IPS-18c (cell line): ENCODE results near the gene MED27.

ENCODE experiments used
- H3K4me3 ChIP-seq: 2 replicates; pipeline ENCODE4 v1.7.0; 2013; ENCODE audit warnings: low read depth, mild to moderate bottlenecking, low read length, moderate library complexity; ENCODE audit not compliant: insufficient read depth
- H3K9me3 ChIP-seq: one replicate; pipeline ENCODE4 v1.6.1; 2013; ENCODE audit warnings: mild to moderate bottlenecking, low read length, moderate library complexity; ENCODE audit not compliant: control insufficient read depth, insufficient read depth

Gene MED27

DNA sequence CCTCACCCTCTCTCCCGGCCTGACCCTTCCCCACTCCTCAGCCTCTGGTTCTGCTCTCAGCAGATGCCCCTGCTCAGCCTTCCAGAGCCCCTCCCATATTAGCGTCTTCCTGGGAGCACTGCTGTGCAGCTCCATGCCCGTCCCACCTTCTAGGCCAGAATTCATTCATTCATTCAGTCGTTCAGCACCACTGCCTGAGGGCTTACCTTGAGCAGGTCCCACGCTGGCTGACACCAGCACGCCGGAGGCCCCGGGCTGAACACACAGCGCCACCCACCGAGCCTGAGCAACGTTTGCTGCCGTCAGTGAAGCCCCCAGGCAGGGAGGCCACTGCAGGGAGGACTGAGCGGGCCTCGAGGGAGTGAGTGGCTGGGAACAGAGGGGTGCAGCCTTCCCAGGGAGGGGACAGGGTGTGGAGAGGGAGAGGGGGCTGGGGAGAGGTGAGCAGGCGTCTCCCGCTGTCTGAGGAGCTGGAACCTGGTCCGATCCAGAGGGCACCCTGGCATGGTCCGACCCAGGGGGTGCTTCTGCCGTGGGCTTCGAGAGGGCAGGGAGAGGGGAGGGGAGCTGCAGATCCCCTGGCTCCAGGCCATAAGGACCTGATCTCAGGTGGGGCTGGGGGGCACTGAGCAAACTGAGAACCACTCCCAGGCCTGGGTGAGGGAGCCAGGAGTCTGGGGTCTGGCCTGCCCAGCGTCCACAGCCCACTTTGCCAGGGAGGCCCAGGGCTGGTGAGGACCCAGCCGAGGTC lies 241.0 kb downstream of the MED27 start:
- peaks cover 7% of the 10 kb centered on the region for H3K9me3 ChIP-seq
- no peak overlapping the region for H3K4me3 ChIP-seq

DNA sequence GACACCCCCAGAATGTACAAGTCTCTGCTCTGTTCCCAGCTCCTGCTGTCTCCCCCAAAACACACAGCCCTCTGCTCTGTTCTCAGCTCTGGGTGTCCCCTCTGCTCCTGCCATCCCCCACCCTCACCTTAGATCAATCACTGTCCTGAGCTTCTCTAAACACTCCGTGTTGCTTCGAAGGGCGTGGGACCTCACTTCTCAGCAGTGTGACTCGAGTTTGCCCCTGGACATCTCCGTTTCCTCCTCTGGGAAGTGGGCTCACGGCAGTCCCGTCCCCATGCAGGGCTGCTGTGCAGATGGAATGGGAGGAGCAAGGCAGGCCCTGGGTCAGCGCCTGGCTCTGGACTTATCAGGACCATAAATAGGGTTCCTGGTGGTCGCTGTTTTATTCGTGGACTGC lies 241.8 kb downstream of the MED27 start:
- no peak overlapping the region for H3K4me3 ChIP-seq
- peaks cover 8% of the 10 kb centered on the region for H3K9me3 ChIP-seq

DNA sequence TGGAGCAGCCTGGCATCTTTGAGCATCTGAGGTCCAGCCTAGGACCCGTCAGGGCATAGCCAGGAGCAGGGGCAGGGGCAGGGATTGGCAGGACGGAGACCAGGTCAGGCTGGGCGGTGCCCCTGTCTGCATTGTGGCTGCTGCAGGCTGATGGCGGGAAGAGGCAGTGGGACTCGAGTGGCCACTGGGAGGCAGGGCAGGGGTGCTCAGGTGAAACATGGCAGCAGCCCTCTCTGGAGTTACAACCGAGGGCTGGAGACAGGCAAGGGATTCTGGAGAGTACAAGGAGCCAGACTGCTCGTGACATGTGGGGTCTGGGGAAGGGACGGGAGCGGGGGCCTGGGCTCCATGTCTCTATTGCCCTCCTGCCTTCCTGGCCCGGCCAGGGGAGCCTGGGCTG lies 242.4 kb downstream of the MED27 start:
- no peak overlapping the region for H3K4me3 ChIP-seq

DNA sequence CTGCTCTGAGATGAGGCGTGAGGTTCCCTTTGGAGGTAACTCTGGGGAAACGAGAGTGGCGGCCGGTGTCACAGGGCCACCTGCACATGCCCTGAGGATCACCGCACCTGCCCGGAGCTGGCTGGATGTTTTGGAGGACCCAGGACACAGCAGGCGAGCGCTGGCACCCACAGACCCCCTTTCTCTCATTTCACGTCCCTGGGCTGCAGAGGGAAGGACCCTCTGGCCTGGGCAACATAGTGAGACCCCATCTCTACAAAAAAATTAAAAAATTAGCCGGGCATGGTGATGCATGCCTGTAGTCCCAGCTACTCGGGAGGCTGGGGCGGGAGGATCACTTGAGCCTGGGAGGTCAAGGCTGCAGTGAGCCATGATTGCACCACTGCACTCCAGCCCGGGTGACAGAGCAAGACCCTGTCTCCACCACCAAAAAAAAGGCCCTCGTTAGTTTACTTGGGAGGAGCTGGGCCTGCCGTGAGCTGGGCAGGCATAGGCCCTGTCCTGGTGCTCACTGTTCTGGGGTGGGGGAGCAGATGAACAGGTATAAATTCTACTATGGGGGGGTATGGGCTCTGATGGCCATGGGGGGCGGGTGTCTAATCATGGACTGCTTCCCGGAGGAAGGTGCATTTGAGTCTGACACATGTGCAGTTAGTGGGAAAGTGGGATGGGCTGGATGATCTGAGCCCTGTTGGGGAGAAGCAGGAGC lies 242.9 kb downstream of the MED27 start:
- no peak overlapping the region for H3K4me3 ChIP-seq
- peaks cover 8% of the 10 kb centered on the region for H3K9me3 ChIP-seq

More for the DNA sequence above, 242.4 kb downstream of the MED27 start:
- H3K9me3 ChIP-seq, result peaks cover 8% of the 10 kb centered on the region

DNA sequence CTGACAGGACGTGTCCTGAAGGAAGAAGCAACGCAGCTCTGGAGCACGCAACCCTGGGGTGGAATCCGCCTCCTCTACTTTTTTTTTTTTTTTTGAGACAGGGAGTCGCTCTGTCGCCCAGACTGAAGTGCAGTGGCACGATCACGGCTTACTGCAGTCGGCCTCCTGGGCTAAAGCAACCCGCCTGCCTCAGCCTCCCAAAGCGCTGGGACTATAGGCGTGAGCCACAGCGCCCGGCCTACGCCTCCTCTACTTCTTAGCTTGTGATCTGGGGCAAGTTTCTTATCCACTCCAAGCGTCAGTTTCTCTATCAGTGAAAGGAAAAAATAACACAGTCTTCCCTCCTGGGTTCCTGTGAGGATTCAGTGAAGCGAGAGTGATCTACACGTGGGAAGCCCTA lies 243.6 kb downstream of the MED27 start:
- Histone ChIP-seq H3K9me3 (peaks cover 8% of the 10 kb centered on the region), H3K4me3 (no peak overlapping the region)

DNA sequence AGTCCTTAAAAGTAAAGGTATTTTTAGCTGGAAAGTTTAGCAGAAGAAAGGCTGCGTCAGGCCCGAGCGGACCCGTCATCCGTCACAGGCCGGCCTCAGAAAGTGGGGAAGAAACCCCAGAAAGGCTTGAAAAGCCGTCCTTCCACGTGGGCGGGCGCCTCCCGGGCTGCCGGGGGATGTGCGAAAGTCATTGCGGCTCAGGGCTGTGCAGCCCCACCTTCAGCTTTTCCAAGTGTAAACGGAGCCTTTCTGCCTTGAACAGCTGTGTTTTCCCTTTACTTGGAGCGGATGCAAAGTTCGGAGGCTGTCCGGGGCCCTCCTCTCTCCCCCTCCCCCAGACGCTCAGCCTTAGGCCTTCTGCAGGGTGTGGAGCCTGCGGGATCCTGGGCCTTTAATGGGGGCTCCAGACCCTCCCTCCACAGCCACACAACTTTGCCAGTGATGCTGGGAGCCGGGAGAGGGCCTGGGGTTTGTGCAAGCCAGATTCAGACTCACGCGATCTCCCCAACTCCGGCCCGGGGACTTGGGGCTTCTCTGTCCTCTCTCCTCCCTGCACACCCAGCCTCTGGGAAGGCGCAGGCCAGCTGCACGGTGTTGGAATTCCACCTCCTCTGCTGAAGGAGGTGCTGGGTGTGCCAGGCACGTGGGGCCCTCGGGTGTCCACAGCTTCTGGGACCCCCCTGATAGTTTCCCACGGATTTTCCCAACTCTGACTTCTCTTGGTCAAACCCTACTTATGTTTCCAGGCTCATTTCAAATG lies 244.3 kb downstream of the MED27 start:
- Histone ChIP-seq H3K9me3 (peaks cover 8% of the 10 kb centered on the region), H3K4me3 (no peak overlapping the region)

DNA sequence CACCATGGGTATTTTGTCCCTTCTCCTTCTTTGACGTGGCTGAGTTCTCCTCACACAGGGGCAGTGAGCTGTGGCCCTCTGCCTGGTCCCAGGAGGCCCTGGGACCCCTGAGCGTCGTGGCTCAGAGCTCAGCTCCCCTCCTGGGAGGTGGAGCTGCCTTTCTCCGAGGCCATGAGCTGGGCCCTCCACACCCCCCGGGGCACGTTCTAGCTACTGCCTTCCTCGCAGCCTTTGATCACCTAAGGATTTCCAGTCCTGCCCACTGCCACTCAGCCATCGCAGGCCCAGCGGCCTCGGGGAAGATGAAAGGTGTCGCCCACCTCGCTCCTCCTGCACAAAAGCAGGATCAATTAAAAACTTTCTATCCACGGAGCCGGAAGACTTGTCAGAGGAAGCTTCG lies 244.9 kb downstream of the MED27 start:
- Histone ChIP-seq H3K9me3 (peaks cover 8% of the 10 kb centered on the region), H3K4me3 (no peak overlapping the region)

DNA sequence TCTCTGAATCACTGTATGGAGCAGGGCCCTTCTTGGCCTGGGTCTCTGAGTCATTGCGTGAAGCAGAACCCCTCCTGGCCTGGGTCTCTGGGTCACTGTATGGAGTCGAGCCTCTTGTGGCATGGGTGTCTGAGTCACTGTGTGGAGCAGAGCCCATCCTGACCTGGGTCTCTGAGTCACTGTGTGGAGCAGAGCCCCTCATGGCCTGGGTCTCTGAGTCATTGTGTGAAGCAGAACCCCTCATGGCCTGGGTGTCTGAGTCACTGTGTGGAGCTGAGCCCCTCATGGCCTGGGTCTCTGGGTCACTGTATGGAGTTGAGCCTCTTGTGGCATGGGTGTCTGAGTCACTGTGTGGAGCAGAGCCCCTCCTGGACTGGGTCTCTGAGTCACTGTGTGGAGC lies 245.8 kb downstream of the MED27 start:
- peaks cover 8% of the 10 kb centered on the region for H3K9me3 ChIP-seq
- H3K4me3 ChIP-seq, result no peak overlapping the region

DNA sequence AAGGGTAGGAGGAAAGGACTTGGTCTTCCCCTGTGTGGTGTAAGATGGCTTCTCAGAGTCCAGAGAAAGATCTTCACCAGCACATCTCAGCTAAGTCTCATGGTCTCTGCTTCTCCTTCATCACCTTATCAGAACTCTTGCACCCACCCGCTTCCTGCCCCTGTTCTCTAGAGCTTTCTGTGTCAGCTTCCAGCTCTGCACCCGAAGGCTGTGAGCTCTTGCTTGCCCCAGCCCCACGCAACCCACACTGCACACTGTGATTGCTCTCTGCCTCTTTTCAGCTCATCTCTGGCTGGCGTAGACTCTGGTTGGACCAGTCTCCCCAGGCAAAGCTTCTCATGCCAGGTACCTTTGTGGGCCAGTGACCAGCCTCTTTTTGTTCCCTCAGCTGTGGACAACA lies 246.6 kb downstream of the MED27 start:
- Histone ChIP-seq H3K4me3 (no peak overlapping the region), H3K9me3 (peaks cover 8% of the 10 kb centered on the region)

DNA sequence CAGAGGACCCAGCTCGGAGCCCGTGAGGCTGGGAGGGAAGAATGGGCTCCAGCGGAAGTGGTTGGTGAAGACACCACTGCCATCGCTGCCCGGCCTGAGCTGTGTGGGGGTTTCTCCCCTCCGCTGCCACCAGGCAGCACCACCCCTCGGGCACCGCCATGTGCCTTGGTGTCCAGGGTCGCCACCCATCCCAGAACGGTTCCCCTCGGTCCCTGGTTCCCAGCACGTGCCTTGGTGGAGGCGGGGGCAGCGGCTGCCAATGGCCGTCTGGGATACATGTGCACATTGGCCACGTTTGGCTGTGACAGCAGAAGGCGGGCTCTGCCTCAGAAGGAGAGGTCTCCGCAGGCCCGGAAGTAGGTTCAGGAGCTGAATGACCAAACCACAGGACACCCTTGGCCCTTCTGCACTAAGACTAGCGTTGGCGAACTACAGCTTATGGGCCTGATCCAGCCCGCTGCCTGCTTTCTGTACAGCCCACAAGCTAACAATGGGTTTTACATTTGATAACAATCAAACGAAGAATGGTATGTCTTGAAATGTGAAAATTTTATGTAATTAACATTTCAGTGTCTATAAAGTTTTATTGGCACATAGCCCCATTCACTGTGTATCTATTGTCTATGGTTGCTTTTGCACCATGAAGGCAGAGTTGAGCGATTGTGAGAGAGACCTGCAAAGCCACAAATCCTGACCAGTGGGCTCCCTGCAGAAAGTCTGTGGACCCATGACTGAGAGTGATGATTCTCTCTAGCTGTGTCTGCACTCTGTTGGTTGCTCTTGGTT lies 248.1 kb downstream of the MED27 start:
- H3K4me3 ChIP-seq, result no peak overlapping the region
- peaks cover 8% of the 10 kb centered on the region for H3K9me3 ChIP-seq

DNA sequence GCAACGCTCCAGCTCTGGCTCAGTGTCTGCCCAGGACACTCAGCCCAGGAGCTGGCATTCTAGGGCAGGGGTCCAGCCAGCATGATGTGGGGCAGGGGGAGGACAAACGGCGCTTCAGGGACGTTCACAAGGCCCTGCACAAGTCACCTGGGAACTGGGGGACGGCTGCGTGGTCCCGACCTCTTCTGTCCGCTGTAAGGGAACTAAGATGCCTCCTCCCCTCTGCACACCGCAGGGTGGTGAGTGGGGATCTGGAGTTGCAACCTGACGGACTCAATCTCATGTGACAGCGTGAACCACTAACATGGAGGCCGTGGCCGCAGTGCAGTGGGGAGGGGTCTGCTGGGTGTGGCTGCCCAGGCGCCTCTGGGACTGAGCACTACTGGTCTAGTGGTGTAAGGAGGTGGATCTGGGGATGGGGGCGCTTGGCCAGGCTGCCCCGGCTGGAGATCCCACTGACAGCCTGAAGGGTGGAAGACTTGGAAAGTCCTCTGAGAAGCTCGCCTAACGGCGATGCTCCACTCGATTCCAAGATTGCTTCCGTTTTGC lies 251.8 kb downstream of the MED27 start:
- Histone ChIP-seq H3K9me3 (no peaks in the 10 kb centered on the region), H3K4me3 (no peak overlapping the region)

DNA sequence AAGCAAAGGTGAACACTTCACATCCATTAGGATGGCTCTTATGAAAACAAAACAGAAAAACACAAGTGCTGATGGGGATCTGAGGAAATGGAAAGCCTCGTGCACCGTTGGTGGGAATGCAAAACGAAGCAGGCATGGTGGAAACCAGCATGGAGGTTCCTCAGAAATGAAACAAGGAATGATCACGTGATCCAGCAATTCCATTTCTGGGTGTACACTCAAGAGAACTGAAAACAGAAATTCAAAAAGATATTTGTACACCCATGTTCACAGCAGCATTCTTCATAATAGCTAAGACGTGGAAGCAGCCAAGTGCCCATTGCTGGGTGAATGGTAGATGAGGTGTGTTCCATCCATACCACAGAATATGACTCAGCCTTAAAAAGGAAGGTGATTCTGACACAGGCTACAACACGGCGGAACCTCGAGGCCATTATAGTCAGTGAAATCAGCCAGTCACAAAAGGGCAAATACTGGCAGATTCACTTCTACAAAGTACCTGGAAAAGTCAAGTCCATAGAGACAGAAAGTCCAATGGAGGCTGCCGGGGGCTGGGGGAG lies 252.6 kb downstream of the MED27 start:
- Histone ChIP-seq H3K4me3 (no peak overlapping the region), H3K9me3 (no peaks in the 10 kb centered on the region)

DNA sequence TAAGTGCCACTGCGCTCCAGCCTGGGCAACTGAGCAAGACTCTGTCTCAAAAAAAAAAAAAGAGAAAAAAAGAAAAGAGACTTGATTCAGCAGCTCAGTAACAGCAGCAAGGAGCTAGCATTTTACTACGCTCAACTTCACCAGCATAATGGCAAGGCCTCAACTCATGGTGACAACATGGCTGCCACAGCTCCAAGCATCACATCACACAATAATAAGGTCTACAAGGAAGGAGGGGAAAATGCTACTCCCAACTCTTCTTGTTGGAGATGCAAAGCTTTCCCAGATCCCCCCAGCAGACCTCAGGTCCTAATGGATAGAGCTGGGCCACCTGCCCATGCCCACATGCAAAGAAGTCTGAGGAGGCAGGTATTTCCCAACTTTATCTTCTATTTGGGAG lies 253.6 kb downstream of the MED27 start:
- no peaks in the 10 kb centered on the region for H3K9me3 ChIP-seq
- H3K4me3 ChIP-seq, result no peak overlapping the region

DNA sequence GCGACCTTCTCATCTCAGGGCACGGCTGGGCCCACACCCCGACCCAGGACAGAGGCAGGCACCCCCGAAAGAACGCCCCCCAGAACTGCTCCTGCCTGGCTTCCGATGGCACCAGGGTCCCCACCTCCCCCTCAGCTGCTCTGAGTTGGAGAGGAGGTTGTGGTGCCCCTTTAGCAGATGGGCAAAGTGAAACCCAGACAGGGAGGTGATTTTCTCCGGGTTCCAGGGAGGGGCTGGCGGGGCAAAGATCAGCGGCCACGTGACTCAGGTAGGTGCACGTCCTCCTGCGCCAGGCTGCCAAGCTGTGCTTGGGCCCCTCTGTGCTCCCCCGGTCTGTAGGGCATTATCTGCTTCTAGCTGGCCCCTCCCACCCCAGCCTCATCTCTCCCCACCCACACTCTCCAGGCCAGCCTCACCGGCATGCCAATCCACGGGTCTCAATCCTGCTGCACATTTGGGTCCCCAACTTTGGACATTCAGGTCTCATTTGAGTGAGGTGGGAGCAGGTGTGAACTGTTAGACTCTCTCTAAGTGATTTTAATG lies 254.6 kb downstream of the MED27 start:
- Histone ChIP-seq H3K9me3 (no peaks in the 10 kb centered on the region), H3K4me3 (no peak overlapping the region)

DNA sequence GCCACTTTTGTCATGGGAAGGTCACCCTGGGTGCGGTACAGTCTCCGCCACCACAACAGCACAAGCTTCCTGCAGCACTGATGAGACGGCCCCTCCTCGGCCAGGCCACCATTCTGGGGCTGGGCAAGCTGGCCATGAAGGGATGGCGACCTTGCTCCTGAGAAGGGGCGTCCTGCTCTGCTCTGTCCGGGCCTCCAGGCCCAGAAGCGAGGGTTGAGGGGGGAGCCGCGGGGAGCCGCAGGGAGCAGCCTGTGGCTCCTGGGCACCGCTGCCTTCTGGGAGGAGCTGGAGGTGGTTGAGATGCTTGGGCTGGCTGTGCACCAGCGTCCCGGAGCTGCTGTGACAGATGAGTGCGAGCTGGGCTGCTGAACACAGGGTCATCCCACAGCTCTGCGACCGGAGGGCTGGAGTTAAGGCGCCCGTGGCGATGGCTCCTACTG lies 255.5 kb downstream of the MED27 start:
- Histone ChIP-seq H3K9me3 (no peaks in the 10 kb centered on the region), H3K4me3 (no peak overlapping the region)

DNA sequence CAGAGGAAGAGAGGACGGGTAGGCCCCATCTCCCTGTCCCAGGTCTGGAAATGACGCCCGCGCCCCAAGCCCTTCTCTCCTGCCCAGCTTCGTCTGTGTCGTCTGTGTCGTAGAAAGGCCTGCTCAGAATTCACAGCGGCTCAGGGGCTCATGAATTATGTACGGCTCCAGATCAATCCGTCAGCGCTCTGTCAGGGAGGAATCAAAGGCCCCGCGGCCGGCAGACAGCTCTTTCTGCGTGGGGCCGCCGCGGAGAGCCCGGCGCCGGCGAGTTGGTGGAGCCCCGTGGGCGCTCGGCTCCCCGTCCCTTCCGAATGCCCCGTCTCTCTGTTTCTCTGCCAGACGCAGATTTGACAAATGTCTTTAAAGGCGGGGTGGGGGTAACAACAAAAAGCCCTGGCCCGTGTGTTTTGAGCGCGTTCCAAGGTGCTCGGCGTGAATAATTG lies 255.9 kb downstream of the MED27 start:
- Histone ChIP-seq H3K9me3 (no peaks in the 10 kb centered on the region), H3K4me3 (no peak overlapping the region)
